Measurements from ENCODE around the gene ZNF638.
"Not testable (repeated sequence)": the region's sequence is repeated elsewhere in the genome, so short reads cannot be mapped to it uniquely, and the experiment has no call there.

Gene ZNF638

DNA sequence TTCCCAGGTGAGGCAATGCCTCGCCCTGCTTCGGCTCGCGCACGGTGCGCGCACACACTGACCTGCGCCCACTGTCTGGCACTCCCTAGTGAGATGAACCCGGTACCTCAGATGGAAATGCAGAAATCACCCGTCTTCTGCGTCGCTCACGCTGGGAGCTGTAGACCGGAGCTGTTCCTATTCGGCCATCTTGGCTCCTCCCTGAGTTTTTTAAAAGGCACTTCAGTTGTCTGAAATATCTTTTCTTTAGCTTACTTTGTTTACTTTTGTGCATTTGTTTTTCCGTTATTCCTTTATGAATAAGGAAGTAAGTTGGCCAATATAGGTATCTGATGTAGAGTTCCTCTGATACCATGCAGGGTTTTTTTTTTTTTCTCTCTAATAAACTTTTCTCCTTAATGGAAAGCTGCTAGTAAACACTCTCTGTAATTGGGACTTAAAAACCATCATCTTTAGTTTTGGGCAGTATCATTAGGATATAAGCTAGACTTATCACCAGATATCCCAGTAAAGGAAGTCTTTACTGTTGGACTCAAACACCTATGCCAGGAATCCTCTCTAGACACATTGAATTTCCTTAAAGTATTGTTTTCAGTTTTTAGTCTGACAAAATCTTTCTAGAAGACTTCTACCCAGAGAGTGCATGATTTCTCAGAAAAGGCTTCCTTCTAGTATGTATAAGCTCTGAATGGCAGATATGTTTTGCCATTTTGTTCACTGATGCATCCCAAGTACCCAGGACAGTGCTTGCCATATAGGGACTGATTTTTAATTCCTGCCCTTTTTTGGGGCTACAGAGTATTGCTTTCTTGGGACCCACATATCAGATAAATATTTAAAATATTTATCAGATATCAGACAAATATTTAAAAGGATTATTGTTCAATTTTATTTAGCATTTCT lies 86.0 kb downstream of the ZNF638 start:
- DNase-seq, result no peak

DNA sequence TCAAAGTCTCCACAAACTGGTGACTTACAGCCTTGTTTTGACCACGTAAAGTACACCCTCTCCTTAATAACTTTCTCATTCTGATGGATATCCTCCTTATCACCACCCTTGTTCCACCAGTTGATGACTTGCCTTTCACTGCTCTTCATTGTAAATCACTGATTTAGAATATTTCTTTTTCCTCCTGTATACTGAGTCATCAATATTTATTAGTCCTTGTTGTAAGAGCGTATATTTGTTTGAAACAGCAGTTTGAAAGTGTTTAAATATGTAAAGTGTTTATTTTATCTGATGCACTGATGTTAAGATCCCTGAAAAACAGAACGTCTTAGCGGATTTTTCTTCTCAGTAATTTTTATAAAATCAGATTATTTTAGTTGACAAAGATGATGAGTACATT lies 87.6 kb downstream of the ZNF638 start:
- DNase-seq, result no peak

GRCh38 chr2:71419976-71420375 lies 88.4 kb downstream of the ZNF638 start:
- DNase-seq, result no peak

DNA sequence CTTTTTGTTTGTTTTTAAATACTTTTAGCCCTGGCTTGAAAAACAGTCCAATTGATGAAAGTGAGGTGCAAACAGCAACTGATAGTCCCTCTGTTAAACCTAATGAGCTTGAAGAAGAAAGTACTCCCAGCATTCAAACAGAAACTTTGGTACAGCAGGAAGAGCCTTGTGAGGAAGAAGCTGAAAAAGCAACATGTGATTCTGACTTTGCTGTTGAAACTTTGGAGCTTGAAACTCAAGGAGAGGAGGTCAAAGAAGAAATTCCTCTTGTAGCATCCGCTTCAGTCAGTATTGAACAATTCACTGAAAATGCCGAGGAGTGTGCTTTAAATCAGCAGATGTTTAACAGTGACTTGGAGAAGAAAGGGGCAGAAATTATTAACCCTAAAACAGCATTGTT lies 91.2 kb downstream of the ZNF638 start:
- no peak for DNase-seq

DNA sequence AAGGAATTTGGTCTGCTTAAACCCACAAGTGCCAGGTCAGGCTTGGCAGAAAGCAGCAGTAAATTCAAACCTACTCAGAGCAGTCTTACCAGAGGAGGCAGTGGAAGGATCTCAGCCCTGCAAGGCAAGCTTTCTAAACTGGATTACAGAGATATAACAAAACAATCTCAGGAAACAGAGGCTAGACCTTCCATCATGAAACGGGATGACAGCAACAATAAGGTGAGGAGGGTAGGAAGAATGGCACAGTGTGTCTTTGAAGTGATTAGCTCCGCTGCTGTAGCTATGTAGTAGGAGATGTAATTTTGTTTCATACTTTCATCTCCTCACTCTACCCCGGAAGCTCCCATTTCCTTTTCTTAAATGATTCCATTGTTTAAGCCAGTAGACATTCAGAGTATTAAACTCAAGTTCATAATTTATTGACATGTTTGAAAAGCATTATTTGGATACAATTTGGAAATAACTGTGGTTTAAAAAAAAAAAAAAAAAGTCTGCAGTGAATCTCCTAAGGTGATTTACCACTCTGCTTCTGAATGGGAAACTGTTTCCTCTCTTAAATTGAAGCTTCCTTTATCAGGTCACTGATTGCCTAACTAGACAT lies 92.3 kb downstream of the ZNF638 start:
- no peak for DNase-seq

DNA sequence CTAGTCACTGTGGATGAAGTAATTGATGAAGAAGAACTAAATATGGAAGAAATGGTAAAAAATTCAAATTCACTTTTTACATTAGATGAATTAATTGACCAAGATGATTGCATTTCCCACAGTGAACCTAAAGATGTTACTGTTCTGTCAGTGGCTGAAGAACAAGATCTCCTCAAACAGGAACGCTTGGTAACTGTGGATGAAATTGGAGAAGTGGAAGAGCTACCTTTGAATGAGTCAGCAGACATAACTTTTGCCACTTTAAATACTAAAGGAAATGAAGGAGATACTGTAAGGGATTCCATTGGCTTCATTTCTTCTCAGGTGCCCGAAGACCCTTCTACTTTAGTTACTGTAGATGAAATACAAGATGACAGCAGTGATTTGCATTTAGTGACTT lies 95.1 kb downstream of the ZNF638 start:
- no peak for DNase-seq

- no peak for DNase-seq
Measured at GRCh38 chr2:71428472-71429383, 97.1 kb downstream of the ZNF638 start.

DNA sequence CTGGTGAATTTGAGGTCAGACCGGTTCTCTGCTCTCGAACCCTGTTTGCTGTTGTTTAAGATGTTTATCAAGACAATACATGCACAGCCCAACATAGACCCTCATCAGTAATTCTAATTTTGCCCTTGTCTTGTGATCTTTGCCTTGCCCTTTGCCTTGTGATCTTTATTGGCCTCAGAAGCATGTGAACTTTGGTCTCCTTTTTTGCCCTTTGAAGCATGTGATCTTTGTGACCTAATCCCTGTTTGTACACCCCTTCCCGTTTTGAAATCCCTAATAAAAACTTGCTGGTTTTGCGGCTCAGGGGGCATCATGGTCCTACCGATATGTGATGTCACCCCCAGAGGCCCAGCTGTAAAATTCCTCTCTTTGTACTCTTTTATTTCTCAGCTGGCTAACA lies 113.6 kb downstream of the ZNF638 start:
- DNase-seq, result not testable (repeated sequence)

DNA sequence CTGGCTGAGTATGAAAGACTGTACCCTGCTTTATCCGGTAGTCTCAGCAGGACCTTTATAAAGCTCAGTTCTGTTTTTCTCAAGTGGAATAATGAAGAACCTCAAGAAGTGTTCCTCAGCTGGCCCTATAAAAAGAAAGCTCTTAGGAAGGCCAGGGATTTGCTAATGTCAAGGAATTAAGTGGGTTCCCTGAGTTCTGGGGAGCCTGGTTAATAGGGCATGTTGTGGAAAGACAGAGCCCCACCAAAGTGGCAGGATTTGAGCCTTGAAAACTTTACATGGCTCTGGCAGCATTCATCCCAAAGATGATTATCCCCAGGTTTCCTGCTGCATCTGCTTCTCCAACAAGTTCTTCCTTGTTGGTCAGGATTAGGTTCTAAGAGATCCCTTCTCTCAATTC lies 114.9 kb downstream of the ZNF638 start:
- DNase-seq, result no peak

- no peak for DNase-seq
Measured at GRCh38 chr2:71449343-71449742, 117.8 kb downstream of the ZNF638 start.

DNA sequence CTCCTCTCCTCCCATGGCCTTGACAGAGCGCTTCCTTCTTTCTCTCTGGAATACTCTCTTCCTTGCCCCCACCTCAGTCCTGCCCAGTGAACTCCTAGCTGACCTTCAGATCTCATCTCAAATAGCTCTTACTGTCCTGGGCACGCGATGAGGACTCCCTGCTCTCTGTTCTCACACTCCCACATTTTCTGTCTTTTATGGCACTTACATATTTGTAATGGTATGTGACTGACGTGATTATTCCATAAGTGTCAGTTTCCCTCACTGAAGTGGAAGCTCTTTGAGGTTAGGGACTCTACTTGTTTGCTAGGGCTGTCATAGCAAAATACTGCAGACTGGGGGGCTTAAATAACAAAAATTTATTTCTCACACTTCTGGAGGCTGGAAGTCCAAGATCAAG lies 120.1 kb downstream of the ZNF638 start:
- DNase-seq, result no peak

DNA sequence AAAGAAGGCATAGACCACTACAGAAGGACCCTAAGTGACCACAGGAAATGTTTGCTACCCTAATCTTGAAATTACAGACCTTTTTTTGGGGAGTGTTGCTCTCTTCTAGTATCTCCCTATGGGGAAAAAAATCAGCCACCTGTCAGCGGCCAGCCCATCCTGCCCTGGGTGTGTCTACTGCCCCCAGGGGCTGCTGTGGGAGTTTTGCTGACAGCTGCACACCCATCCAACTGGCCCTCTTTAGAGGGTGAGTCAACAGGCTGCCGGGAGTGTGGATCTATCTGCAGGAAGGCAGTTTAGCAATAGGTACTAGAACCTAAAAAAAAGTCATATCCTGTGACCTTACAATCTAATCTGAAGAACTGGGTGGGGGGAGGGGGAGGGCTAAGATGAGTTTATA lies 121.0 kb downstream of the ZNF638 start:
- DNase-seq, result no peak

DNA sequence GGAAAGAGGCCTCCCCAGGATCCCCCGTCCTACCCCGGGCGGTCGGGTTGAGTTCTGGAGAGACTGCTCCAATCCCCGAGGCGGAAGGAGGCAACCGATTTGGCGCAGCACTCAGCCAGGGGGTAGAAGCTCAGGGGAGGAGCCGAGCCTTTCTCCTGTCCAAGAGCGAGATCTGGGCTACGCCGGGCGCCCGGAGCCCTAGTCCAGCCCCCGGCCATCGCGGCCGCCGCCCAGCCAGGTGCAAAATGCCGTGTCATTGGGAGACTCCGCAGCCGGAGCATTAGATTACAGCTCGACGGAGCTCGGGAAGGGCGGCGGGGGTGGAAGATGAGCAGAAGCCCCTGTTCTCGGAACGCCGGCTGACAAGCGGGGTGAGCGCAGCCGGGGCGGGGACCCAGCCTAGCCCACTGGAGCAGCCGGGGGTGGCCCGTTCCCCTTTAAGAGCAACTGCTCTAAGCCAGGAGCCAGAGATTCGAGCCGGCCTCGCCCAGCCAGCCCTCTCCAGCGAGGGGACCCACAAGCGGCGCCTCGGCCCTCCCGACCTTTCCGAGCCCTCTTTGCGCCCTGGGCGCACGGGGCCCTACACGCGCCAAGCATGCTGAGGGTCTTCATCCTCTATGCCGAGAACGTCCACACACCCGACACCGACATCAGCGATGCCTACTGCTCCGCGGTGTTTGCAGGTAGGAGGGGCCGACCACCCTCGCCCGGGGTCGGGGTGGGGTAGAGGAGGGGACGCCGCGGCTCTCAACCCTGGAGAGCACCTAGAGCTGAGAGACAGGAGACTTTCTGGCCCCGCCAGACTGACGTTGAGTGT lies 122.0 kb downstream of the ZNF638 start, which contains the start of gene DYSF:
Gene DYSF (plus strand): TSS at position 158 of the 817 bp plus-strand sequence.
- no peak for DNase-seq

DNA sequence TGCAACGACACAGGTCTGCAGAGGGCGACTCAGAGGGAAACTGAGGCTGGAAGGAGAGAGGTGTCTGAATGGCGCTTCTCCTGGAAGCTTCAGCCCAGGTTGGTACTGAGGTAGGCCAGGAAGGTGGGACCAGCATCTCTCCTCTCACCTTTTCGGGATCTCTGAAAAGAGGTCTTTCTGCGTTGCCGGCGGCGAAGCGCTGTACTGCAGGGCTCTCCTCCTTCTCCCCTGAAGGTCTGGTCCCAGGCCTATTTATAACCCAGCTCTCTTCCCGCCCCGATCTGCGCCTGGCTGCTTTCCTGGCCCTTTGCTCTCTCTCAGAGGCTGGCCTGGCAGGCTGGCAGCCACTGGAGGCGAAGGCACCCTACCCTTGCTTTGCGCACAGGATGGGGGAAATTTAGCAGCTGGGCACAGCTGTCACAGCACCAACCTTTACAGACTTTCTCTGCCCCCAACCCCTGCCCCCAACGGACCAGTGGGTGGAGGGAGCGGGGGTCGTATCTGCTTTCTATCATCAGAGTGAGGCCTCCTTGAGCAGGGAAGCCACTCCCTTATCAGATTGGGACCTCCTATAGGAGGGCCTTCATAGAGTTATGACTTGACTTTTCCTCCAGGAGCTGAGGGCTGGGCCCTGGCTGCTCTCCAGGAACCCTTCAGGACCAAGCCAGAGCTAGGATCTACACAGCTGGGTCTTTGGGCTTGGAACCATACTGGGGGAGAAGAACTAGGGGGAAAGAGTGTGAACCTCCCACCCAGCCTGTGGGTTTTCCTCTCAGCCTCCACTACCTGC lies 122.8 kb downstream of the ZNF638 start:
- DNase-seq, result no peak

- DNase-seq, result no peak
Measured at GRCh38 chr2:71455011-71455740, 123.6 kb downstream of the ZNF638 start.

DNA sequence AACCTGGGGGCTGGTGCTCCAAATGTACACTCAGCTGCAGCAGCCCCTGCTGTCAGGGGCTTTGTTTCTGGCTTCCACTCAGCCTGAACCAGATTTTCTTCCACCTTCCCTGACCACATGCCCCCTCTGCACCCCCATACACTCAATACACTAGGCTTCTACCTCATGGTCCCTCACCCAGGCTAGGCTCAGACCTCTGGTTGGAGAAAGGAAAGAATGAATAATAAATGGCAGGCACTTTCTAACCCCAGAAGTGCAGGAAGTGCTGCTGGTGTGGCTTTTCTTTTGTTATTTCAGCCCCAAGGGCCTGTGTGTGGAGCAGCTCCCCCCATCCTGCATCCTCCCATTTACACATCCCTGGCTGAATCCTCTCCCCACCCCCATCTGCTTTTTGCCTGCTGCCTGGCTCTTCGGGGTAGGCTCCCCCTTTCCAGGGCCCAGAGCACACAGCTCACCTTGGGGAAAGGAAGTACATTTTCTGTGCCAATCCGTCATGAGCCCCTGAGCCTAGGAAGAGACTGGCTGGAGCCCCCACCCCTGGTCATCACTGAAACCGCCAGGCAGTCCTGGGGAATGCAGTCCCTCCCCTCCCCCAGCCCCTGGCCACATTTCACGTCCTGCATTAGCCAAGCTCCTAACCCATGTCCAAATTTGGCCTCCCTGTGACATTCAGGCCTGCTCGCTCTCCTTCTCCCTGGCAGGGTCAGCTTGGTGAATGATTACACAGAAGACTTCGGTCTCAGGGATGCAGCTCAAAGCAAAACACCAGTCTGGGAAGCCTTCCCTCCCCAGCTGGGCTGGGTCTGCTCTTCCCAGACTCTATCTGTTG lies 124.4 kb downstream of the ZNF638 start:
- no peak for DNase-seq

- DNase-seq, result no peak
Measured at GRCh38 chr2:71456617-71457016, 125.0 kb downstream of the ZNF638 start.

- no peak for DNase-seq
Measured at GRCh38 chr2:71457123-71457915, 125.7 kb downstream of the ZNF638 start.

DNA sequence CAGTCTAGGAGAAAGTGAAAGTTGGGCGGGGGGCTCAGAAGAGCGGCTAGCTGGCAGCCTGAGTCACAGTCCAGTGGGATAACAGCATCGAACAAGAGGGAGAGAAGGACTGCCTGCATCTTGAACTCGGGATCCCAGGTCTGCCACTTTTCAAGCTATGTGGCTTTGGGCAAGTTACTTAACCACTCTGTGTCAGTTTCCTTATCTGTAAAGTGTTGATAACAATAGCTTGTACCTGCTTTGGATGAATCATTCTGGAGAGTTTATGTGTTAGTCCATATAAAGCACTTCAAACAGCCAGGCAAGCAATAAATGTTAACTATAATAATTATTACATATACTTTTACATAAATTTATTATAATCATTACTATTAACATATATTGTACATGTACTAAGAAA lies 126.3 kb downstream of the ZNF638 start:
- no peak for DNase-seq
